HEK293T (cell line): ENCODE results near the gene IQCB1.

Experiments
- ARNT ChIP-seq: fragments of 450-650 bp; IDR thresholded peaks from 2 replicates; pipeline ENCODE4 v1.6.1; 2017; ENCODE audit warnings: mild to moderate bottlenecking
- HDGF ChIP-seq: fragments of 450-650 bp; IDR thresholded peaks from 2 replicates; pipeline ENCODE4 v1.6.1; 2017; ENCODE audit warnings: antibody characterized with exemption, borderline replicate concordance

DNA sequence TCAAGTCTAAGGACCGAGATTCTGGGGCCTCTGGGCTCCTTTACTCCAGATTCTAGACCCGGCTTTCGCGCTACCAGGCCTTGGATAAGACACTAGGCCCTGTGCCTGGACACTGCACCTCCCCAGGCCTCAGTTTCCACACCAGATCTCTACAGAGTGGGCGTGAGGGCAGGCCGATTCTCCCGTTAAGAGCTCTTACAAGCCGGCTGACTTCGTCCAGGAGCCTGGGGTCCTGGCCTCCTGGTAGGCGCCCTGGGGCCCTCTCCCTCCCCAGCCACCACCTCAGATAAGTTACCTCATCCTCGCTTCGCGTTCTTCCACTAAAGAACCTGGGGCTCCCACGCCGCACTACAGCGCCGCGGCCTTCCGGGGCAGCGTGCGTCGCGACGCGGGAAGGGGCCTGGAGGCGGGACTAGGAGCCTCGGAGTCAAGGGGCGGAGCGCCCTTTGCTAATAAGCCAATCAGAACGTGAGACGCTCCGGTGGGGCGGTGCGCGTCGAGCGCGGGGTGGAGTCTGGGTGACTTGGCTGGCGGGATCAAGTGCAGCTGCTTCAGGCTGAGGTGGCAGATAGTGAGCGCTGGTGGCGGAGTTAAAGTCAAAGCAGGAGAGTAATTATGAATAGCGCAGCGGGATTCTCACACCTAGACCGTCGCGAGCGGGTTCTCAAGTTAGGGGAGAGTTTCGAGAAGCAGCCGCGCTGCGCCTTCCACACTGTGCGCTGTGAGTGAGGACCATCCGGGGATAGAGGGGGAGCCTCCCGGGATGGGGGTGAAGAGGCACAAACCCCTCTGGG, at the start of gene IQCB1, which contains the start of gene EAF2:
- TF ChIP-seq HDGF (no peak), ARNT (no peak)
